Dedifferentiated amniotic fluid mesenchymal stem cell (primary cell): Measurements from ENCODE around the gene ITGAD.
"Not testable (repeated sequence)": the region's sequence is repeated elsewhere in the genome, so short reads cannot be mapped to it uniquely, and the experiment has no call there.

Experiments
- DNase-seq: peaks from one replicate; pipeline ENCODE4 v3.0.0-alpha.2; 2016; ENCODE audit errors: extremely low spot score

The ITGAD gene

DNA sequence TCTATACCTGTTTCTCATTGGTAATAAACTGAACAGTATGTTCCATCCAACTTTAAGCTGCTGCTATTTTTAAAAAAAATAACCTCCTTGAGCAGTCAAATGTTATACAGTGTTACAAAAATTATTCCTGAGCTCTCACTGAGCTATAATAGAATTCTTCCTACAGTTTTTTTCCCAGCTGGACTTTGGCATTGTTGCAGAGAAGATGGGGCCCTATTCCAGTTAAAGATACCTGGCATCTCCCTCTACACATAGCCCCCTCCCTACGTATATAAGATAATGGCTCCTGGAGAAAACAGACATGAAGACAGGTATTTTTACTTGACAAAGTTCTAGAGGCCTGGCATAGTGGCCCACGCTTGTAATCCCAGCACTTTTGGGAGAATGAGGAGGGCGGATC lies 36.7 kb downstream of the ITGAD start:
- no peak for DNase-seq

DNA sequence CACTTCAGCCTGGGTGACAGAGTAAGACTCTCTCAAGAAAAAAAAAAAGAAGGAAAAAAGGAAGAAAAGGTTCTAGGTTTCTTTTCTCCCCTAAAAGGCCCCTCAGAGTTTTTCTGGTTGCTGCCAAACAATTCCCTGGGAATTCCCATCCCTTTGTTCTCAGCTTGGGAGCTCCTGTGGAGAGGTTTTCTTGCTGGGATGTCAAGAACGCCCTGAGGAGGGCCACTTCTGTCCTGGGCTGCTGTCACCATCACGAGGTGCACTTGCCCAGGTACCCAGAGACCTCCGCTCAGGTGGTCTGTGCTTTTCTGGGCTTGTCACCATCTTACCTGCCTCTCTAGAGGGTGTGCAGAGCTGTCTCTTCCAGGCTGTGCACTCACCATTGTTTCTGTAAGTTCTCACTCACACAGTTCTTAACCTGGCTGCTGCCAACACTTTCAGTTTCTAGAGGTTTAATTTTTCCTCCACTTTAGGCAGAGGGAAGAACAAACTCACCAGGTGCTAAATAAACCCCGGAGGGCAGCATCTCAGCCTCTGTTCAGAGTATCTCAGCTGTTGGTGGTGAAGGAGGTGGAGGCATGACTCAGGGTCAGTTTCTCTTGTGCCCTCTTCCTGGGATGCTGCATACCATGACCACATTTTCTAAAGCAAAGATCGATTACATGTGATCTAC lies 37.4 kb downstream of the ITGAD start:
- no peak for DNase-seq

DNA sequence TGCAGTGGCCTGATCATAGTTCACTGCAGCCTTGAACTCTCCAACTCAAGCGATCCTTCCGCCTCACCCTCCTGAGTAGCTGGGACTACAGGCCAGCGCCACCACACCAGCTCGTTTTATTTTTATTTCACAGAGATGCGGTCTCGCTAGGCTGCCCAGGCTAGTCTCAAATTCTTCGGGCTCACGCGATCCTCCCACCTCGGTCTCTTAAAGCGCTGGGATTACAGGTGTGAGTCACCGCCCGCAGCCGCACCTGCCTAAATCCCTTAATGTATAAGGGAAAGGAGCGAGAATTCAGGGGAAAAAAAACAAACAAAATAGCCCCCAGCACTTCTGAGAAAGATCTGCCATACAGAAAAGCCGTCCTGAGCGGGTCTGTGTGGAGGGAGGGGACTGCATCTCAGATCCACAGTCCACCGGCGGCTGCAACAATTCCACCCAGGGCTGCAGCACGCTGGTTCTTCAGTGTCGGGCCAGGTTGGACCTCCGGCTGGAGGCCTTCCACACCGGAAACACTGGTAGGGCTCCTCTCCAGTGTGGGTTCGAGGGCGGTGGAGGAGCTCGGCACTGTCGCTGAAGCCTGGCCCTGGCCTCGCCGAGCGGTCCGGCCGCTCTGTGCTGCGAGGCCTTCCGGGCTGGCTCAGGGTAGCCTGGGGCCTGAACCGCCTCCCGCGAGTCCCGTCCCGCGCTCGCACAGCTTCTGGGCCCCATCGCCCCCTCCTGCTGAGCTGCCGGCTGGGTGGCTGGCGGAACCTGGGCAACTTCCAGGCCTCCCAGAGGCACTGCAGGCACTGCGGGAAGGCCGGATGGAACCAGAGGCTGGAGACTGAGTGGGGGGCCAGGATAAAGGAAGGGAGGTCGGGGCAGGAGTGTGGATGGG lies 42.4 kb downstream of the ITGAD start:
- DNase-seq, result no peak

DNA sequence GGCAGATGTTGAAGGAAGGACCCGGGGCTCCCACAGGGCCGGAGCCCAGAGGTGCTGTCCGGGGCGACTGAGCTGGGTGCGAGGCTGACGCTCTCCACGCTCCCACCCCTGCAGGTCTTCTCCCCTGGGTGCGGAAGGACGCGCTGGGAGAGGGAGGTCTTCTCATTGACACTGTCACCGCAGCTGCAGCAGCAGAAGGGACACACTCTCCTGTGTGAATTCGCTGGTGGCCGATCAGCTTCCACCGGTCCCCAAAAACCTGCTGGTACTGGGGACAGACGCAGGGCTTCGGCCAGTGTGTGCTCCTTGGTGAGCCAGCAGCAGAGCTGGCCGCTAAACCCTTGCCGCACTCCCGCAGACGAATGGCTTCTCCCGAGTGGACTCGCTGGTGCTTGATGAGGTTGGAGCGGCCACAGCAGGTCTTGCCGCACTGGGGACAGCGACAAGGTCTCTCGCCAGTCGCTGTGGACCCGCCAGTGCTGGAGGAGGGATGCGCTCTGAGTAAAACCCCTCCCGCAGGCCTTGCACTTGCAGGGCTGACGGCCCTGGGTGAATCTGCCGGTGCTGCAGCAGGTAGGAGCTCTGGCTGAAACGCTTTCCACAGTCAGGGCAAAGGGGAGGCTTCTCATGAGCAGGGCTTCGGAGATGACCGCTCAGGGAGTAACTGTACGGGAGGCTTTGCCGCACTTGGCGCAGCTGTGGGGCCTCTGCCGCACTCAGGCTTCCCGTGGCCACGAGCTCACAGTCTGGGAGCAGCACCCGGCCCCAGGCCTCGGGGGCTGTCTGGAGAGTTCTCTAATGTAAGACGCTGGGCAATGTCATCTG lies 43.3 kb downstream of the ITGAD start:
- no peak for DNase-seq

DNA sequence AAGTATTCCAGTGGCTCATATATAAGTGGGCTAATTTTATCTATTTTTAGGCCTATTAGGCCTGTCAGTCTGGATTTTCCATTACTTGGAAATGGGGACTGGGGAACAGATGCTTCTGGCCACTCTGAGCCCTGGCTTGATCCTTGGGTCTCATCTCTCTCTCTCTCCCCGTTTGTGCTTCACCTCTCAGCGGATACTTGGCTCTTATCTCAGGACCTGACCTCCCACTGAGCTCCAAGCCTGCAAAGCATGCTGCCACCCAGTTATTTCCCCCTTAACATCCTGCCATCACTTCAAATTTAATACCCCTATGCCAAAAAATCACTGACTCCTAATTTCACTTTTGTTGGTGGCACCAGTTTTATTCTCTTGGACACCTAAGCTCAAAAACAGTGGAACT lies 45.3 kb downstream of the ITGAD start:
- no peak for DNase-seq

DNA sequence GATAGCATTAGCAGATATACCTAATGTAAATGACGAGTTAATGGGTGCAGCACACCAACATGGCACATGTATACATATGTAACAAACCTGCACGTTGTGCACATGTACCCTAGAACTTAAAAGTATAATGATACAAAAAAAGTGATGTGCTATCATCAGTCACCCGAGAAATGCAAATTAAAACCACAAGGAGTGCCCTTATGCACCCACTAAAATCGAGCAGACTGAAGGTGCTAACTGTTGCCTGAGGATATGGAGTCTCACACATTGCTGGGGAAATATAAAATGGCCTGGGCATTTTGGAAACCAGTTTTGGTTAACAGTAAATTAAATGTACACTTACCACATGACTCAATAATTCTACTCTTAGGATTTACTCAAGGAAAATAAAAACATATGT lies 45.9 kb downstream of the ITGAD start:
- not testable (repeated sequence) for DNase-seq

DNA sequence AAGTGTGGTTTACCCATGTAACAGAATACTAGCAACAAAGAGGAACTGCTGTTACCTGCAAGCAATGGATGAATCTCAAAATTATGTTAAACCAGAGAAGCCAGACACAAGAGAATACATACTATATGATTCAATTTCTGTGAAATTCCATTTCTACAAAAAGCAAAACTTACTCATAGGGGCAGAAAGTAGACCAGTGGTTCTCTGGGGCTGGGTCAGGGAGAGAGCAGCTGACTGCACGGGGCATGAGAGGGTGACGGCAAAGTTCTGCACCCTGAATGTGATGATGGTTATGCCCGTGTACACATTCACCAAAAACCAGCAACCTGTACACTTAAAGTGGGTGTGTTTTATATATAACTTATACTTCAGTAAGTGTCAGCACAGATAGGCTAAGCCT lies 46.4 kb downstream of the ITGAD start:
- DNase-seq, result no peak

DNA sequence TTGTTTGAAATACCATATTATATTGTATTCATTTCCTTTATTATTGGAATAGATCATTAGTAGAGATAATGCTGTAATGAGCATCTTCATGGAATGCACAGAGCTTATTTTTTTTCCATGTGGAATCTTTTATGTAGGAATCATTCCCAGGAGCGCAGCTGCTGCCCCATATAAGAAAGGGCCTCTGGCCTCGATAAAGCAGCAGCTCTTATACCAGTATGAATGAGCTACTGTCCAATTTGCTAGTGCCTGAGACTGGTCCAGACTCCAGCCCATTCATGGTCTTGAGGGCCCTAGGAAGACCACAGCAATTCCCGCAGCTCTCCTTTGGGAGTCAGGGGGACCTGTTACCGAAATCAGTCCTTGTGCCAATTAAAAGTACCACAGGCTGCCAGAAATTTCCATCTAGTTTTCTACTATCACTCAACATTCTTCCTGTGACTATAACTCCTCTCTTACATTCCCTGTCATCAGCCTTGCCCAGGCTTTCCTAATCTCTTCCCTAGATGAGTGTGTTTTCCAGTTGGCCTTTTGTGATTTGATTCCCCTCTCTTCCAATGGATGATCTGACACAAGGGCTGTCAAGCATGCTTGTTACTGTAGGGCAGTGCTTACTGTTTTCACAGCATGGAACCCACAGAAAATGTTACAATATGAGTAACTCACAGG lies 47.5 kb downstream of the ITGAD start:
- DNase-seq, result peak; percentile 29

DNA sequence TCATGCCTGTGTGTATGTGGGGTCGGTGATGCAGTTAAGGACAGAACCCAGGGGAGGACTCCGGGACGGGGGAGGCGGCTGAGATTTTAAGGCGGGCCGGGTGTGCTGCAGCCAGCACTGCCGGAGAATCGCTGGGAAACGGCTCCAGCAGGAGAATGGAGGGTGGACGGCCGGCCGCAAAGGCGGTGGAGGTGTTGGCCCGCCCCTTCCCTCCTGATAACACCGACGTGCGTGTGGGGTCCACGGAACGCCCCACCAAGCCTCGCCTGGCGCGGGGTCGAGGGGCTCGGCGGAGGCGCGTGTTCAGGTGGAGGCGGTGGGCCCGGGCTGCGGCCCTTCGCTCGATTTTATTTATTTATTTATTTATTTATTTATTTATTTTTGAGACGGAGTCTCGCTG lies 48.8 kb downstream of the ITGAD start:
- no peak for DNase-seq

DNA sequence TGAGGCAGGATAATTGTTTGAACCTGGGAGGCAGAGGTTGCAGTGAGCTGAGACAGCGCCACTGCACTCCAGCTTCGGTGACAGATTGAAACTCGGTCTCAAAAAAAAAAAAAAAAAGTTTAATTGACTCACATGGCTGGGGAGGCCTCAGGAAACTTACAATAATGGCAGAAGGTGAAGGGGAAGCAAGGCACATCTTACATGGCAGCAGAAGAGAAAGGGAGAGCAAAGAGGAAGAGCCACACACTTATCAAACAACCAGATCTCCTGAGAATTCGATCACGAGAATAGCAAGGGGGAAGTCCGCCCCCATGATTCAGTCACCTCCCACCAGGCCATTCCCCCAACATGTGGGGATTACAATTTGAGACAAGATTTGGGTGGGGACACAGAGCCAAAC lies 52.8 kb downstream of the ITGAD start:
- not testable (repeated sequence) for DNase-seq

DNA sequence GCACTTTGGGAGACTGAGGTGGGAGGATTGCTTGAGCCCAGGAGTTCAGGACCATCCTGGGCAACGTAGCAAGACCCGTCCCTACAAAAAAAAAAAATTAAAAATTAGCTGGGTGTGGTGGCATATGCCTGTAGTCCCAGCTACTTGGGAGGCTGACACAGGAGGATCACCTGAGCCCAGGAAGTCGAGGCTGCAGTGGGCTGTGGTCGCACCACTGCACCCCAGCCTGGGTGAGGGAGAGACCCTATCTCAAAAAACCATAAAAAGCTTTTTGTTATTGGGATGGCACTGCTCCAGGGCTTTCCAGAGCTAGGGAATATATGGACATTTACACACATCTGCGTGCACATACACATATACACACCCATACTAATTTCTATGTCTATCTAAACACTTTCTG lies 58.1 kb downstream of the ITGAD start:
- DNase-seq, result no peak

DNA sequence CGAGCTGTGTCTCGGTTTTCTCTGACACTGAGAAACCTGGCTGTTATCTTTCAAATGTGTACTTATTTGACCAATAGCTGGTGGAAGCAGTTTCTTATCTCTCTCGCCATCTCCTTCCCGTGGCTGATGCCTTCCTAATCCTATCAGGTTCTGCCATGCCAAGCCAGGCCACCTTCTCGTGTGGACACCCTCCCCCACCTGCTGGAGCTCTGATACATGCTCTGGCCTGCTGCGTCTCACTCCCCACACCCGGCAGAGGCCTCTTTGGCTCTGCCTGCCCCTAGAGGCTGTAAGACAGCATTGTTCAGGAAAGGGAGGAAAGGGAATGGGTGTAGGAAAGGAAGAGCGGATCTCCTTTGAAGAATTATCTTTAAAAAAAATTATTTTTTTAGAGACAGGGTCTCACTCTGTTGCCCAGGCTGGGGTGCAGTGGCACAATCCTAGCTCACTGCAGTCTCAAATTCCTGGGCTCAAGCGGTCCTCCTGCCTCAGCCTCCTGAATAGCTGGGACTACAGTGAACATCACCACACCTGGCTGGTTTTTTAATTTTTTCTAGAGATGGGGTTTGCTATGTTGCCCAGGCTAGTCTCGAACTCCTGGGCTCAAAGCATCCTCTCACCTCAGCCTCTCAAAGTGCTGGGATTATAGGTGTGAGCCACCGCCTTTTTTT lies 58.7 kb downstream of the ITGAD start:
- DNase-seq, result peak; percentile 48

DNA sequence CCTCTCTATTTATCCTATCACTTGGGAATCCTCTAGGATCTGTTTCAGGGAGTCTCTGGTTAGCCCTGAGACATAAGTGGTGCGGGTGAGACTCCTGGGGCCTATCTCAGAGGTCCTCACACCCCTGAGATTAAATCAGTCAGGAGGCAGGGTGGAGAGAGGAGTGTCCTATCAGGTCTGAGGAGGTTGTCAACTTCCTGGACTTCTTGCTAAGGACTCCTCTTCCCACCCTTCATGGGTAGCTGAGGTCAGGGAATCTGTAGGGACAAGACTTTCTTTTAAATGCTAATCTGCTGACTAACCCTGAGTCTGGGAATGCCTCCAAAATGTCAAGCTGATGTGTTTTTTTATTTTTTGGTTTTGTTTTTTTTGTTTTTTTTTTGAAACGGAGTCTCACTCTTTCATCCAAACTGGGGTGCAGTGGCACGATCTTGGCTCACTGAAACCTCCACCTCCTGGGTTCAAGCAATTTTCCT lies 59.5 kb downstream of the ITGAD start:
- DNase-seq, result peak; percentile 92

DNA sequence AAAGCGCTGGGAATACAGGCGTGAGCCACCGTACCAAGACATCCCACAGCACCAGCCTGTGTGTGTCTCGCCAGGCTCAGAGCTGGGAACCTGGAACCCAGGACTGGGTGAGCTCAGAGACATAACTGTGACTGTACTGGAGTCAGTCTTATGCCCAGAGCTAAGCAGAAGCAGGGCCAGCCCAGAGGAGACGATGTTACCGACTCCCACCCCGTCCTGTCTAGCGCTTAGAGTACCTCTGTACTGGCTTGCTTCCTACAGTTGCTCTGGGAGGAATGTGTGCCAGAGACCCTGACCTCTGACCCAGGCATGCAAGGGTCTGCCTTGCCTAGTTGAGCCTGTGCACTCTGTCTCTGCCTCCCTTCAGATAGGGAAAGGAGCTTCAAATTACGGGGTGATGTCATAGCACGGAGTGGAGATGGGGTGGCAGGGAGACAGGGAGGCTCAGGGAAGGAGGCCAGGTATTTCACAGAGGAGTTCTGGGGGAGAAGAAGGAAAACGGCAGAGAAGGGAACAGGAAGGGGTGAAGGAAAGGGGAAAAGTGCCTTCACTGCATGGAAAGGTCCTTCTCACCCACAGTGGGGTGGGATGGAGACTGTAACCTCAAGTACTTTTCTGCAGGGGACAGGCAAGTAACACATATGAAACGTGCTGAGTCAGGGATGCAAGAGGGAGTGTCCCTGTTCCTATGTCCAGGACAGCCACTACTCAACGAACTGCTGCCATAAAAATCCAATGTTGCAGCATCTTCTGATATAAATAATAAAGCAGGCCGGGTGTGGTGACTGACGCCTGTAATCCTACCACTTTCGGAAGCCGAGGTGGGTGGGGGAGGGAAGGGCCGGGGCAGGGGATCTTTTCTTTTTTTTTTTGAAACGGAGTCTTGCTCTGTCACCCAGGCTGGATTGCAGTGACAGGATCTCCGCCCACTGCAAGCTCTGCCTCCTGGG lies 60.4 kb downstream of the ITGAD start:
- DNase-seq, result peak; percentile 33

DNA sequence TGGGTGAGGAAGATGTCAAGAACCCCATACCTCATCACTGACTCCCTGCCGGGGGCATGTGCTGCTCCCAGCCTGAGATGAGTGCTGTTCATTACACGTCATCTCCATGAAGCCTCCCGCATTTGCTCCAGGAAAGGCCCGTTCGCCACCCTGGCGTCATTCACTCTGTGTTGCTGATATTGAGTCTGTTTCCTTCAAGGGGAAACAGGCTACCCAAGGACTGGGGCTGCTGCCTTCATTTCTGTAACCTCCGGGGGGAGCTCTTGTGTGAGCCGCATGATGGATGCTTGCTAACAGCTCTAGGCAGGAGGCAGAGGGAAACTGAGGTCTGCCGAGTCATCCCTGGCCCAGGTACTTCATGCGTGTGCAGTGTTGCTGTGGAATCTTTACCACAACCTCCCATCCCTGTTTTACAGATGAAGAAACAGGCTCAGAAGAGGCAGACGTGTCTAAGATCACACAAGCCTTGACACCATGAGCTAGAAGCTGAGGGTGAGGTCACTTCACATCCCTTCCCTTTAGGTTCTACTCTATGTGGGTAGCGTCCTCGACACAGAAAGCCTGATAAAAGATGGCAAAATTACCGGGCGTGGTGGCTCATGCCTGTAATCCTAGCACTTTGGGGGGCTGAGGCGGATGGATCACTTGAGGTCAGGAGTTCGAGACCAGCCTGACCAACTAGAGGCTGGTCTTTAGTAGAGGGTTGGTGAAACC lies 62.6 kb downstream of the ITGAD start:
- DNase-seq, result no peak

DNA sequence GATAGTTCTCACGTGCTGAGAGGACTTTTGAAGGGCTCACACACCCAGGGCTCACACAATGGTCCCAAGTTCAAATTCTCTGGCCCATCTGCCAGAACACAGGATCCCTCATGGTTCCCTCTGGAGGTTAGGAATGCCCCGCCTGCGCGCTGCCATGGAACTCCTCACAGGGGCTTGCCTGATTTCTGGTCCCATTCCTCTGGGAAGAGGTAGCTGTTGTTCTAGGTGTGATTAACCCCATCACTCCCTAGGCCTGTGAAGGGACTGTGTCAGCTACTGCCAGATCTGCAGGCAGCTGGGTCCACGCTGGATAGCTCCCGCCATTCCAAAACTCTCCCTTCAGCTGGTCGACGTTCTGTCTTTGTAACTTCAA lies 63.8 kb downstream of the ITGAD start:
- no peak for DNase-seq

DNA sequence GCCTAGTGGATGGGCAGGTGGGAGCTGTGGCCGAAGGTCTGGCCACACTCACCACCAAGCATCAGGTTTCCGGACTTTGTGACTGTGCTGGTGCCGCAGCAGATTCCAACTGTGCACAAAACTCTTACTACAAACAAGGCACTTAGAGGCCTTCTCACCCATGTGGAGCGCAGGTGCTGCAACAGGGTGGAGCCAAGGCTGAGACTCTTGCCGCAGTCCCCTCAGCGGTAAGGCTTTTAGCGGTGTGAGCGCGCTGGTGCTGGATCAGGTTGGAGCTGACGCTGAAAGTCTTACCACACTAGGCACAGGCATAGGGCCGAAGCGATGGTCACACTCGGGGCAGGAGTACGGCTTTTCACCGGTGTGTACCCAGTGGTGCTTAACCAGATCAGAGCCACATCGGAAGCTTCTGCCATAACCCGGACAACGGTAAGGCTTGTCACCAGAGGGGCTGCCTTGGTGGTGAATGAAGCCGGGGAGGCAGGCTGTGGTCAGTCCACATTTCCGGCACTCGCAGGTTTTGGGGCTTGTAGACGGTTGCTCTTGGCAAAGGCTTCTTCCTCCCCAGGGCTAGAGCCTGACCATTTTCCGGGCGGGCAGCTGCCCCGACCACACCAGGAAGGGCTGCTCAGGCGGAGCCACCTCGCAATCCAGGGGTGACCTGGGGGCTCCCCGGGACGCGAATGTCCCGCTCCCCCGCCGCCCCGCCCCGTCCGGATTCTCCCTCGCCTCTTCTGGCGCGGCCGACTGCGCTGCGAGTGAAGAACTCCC lies 65.1 kb downstream of the ITGAD start:
- no peak for DNase-seq

DNA sequence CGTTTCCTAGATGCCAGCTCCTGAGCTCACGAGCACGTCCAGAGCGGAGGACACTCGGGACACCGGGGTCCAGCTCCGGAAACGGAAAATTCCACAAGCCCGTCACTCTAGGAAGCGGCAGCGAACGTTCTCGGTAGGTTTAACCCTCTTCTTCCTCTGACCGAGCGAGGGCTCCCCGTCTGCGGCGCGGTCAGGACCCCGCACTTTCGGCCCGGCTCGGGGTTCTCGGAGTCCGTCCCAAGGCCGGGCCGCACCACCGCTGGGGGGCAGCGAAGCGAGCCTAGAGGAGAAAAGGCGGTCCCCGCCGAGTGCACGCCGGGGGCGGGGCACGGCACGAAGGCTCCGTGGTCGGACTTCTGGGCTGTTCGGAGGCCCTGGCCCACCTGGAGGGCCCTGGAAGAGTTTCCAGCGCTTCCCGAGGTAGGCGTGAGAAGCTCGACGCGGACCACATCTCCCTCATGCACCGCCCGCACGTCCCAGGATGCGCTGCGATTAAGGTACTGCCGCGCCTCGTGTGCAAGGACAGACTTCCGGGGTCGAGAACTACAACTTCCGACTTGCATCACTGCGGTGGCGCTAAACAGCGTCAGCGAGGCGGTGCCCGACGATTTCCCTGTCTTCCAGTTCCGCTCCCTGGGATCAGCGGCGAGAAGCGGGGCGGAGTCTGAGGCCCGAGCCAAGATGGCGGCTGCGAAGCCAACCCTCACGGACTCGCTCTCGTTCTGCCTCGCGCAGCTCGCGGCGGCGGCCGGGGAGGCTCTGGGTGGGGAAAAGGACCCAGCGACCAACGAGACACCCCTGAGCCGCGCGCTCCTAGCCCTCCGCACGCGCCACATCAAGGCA lies 65.9 kb downstream of the ITGAD start, which contains the start of gene ARMC5:
TSS of gene ARMC5 (plus strand) at position 658 of the 843 bp plus-strand sequence. CDS start at position 682, 24 bp downstream.
- DNase-seq, result peak; percentile 98
